Measurements from ENCODE around the gene NFATC3.

NFATC3 gene

DNA sequence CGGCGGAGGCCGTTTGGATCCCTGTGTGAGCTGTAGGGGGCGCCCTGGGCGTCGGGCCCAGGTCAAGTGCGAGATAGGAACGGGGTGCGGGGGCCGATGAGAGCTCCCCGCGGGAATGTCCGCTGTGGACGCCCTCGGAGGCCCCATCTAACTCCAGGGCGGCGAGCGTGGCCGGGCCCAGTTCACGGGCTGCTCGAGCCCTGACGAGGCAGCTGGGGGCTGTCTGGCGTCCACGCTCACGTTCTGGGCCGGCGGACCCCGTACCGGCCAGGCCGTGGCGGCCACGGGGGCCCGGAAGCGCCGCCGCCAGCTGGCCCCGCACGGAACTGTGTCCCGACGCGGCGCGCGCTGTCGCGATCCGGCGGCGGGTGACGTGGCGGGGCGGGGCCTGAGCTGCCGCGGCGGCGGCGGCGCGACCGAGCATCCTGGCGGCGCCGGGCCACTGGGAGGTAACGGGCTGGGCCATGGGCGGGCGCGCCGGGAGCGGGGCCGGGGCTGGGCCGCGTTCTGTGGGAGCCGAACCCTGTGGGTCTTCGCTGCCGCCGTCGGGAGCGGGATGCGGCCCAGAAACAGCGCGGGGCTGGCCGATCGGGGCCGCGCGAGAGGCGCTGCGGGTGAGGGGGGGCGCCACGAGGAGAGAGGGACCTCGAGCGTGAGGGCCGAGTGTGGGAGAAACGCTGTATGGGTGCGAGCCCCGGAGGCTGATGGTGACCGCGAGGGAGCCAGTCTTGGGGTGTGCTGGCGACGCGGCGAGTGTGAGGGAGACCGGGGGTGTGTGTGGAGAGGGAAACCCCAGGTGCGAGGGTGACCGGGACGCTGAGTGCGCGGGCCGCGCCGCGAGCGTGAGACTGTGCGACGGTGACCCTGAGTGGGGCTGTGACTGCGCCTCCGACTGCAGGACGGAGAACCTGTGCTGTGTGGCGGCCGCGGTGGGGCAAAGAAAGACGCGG, 179.2 kb downstream of the NFATC3 start, which contains the start of gene SLC7A6:
SLC7A6 (plus strand) TSS at position 399 of the 950 bp plus-strand sequence. CDS start 10,201 bp downstream, outside the sequence.
- Histone ChIP-seq H3K4me1 (ENCODE audit: control insufficient read depth, insufficient read depth, low read length, unreplicated experiment) (peaks cover 20% of the 10 kb centered on the region), H2AFZ (ENCODE audit: low read length, unreplicated experiment) (peak within 1 kb of the TSS; percentile 78)

DNA sequence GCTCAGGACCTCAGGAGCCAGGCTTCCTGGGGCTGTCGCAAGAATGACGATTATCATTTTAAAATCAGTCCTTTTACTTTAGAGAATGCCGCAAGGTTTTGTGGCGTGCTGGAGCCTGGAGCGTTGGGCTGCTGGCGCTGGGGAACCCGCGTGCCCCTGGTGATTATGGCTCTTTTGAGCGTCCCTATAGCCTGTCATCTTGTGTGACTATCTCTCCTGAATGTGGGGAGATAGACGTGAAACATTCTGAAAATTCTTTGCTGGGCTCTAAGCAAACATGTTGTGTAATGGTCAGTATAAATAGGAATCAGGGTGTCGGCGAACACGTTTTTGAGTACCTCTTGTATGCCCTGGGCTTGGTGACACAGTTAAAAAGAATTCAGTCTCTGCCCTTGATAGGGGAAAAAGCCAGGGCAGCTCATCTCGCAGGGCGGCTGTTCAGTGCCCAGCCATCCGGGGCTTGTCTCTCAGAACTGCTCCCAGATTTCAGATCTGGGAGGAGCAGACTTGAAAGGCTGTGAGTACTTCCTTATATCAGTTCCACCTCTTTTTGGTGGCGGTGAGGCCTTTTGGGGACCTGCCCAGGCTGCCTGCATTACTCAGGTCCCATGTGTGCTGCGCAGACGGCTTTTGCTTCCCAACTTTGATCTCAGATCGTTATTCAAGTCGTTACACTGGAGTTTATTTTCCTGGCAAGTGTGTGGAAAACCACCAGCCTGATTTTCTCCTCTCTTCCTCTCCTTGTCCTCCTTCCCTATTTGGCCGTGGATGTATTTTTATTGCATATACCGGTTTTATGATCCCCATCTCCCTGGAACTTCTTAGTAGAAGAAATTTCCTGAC, 180.1 kb downstream of the NFATC3 start:
- Histone ChIP-seq H3K4me3 (ENCODE audit: low read depth, low read length) (peak overlapping the region; percentile 93), H2AFZ (ENCODE audit: low read length, unreplicated experiment) (peak overlapping the region; percentile 10), H3K27ac (ENCODE audit: low read depth, low read length) (peak overlapping the region; percentile 75), H3K4me1 (ENCODE audit: control insufficient read depth, insufficient read depth, low read length, unreplicated experiment) (peaks cover 20% of the 10 kb centered on the region), H3K79me2 (ENCODE audit: control insufficient read depth, insufficient read depth, low read length, unreplicated experiment) (peaks cover 43% of the 10 kb centered on the region), H3K27me3 (ENCODE audit: insufficient read depth, low read length) (no peaks in the 10 kb centered on the region), H3K36me3 (ENCODE audit: insufficient read depth, low read length) (no peaks in the 10 kb centered on the region)

More for the DNA sequence above, 179.2 kb downstream of the NFATC3 start, which contains the start of gene SLC7A6:
- Histone ChIP-seq H3K27ac (ENCODE audit: low read depth, low read length) (peak within 1 kb of the TSS; percentile 75), H3K4me3 (ENCODE audit: low read depth, low read length) (peak within 1 kb of the TSS; percentile 93), H3K79me2 (ENCODE audit: control insufficient read depth, insufficient read depth, low read length, unreplicated experiment) (peaks cover 34% of the 10 kb centered on the region), H3K27me3 (ENCODE audit: insufficient read depth, low read length) (no peaks in the 10 kb centered on the region), H3K36me3 (ENCODE audit: insufficient read depth, low read length) (peaks cover 7% of the 10 kb centered on the region; the same call in 1 of the 2 replicates)

DNA sequence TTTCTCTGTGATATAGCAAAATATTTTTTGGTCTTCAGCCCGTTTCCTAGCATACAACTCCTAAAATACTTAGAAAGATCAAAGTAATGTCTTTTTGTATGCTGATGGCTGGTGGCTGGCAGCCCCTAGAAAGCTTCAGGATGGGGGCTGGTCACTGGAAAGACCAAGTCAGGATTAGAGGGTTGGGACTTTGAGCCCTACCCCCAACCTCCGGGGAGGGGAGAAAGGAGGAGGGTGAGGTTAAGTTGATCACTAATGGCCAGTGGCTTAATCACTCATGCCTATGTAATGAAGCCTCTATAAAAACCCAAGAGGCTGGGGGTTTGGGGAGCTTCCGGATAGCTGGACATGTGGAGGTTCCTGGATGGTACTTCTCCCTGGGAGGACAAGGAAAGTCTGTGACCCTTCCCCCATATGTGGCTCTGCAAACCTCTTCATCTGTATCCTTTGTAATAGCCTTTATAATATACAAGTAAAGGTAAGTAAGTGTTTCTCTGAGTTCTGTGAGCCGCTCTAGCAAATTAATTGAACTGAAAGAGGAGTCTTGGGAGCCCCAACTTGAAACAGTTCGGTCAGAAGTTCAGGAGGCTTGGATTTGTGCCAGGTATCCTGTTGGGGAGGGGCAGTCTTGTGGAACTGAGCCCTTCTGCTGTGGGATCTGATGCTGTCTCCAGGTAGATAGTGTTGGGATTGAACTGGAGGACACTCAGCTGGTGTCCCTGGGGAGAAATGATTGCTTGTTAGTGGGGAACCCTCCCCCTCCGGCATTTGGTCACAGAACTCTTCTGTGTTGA, 182.6 kb downstream of the NFATC3 start:
- H3K27ac ChIP-seq (ENCODE audit: low read depth, low read length) = no peak overlapping the region

DNA sequence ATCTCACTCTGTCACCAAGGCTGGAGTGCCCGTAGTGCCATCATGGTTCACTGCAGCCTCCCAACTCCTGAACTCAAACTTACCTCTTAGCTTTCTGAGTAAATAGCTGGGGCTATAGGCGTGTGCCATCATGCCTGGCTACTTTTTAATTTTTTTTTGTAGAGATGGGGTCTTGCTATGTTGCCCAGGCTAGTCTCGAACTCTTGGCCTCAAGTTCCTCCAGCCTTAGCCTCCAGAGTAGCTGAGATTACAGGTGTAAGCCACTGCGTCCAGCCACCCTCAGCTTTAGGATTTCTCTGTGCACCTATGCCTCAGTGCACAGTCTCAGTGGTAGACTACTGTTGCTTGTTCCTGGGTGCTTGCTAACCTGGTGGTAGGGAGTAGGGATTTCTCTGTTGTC, 184.6 kb downstream of the NFATC3 start:
- no peak overlapping the region for H3K4me3 ChIP-seq (ENCODE audit: low read depth, low read length)
- H3K27me3 ChIP-seq (ENCODE audit: insufficient read depth, low read length) = no peaks in the 10 kb centered on the region
- peaks cover 81% of the 10 kb centered on the region for H3K79me2 ChIP-seq (ENCODE audit: control insufficient read depth, insufficient read depth, low read length, unreplicated experiment)
- no peak overlapping the region for H3K27ac ChIP-seq (ENCODE audit: low read depth, low read length)
- no peaks in the 10 kb centered on the region; the same call in 1 of the 2 replicates for H3K36me3 ChIP-seq (ENCODE audit: insufficient read depth, low read length)
- peaks cover 20% of the 10 kb centered on the region for H3K4me1 ChIP-seq (ENCODE audit: control insufficient read depth, insufficient read depth, low read length, unreplicated experiment)
- H2AFZ ChIP-seq (ENCODE audit: low read length, unreplicated experiment) = no peak overlapping the region

More for the DNA sequence above, 182.6 kb downstream of the NFATC3 start:
- Histone ChIP-seq H2AFZ (ENCODE audit: low read length, unreplicated experiment) (no peak overlapping the region), H3K4me3 (ENCODE audit: low read depth, low read length) (no peak overlapping the region), H3K79me2 (ENCODE audit: control insufficient read depth, insufficient read depth, low read length, unreplicated experiment) (peaks cover 66% of the 10 kb centered on the region), H3K4me1 (ENCODE audit: control insufficient read depth, insufficient read depth, low read length, unreplicated experiment) (peaks cover 20% of the 10 kb centered on the region), H3K27me3 (ENCODE audit: insufficient read depth, low read length) (no peaks in the 10 kb centered on the region), H3K36me3 (ENCODE audit: insufficient read depth, low read length) (no peaks in the 10 kb centered on the region)

DNA sequence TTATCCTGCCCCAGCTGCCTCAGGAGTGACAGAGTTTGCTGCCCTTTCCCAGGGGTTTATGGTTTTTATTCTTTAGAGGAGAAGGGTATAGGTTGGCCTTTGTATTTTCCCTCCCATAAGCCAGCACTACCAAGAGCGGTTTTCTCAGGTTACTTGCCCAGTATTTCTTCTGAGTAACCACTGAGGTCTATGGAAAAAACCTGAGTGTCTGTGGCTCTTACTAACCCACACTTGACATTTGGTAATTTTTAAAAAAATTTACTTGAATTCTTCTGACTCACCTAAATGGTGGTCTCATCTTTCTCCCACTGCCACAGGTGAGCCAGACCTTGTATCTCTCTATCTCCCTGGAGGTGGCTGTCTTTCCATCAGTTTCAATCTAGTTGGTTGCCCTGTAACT, 185.2 kb downstream of the NFATC3 start:
- Histone ChIP-seq H3K36me3 (ENCODE audit: insufficient read depth, low read length) (no peaks in the 10 kb centered on the region; the same call in 1 of the 2 replicates), H3K79me2 (ENCODE audit: control insufficient read depth, insufficient read depth, low read length, unreplicated experiment) (peaks cover 81% of the 10 kb centered on the region), H2AFZ (ENCODE audit: low read length, unreplicated experiment) (no peak overlapping the region), H3K4me1 (ENCODE audit: control insufficient read depth, insufficient read depth, low read length, unreplicated experiment) (peaks cover 20% of the 10 kb centered on the region), H3K27me3 (ENCODE audit: insufficient read depth, low read length) (no peaks in the 10 kb centered on the region), H3K4me3 (ENCODE audit: low read depth, low read length) (no peak overlapping the region), H3K27ac (ENCODE audit: low read depth, low read length) (no peak overlapping the region)

DNA sequence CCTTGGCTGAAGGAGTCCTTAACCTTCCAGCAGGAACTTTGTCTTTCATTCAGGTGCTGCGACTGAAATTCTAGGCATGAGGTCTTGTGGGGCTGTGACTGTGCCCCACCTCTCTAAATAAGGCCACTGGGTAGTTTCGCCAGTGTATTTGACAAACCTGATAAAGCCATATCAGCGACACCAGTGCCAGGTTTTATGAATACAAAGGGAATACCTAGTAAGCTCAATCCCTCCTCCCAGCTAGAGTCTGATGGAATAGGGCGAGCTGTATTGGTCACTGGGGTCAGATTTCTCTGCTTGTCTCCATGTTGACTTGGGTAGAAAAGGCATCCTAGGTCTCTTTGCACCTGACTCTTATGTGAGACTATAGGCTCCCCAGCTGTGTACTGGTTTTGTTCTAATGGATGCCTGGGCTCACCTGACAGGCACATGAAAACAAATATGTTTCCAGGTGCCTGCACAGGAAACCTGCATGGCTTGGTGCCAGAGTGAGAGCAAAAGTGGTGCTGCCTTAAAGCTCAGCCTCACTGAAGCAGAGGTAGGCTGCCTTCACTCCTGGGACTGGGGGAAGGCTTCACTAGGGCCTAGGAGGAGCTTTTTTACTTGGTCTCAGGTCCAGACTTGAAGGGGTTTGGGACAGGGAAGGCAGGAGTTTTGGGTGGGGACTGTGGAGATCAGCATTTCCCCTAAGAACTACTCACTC, 187.5 kb downstream of the NFATC3 start:
- no peaks in the 10 kb centered on the region; the same call in 1 of the 2 replicates for H3K36me3 ChIP-seq (ENCODE audit: insufficient read depth, low read length)
- no peak overlapping the region for H3K4me3 ChIP-seq (ENCODE audit: low read depth, low read length)
- peaks cover 67% of the 10 kb centered on the region for H3K79me2 ChIP-seq (ENCODE audit: control insufficient read depth, insufficient read depth, low read length, unreplicated experiment)
- peaks cover 8% of the 10 kb centered on the region for H3K4me1 ChIP-seq (ENCODE audit: control insufficient read depth, insufficient read depth, low read length, unreplicated experiment)
- no peaks in the 10 kb centered on the region for H3K27me3 ChIP-seq (ENCODE audit: insufficient read depth, low read length)
- no peak overlapping the region for H3K27ac ChIP-seq (ENCODE audit: low read depth, low read length)
- no peak overlapping the region for H2AFZ ChIP-seq (ENCODE audit: low read length, unreplicated experiment)

DNA sequence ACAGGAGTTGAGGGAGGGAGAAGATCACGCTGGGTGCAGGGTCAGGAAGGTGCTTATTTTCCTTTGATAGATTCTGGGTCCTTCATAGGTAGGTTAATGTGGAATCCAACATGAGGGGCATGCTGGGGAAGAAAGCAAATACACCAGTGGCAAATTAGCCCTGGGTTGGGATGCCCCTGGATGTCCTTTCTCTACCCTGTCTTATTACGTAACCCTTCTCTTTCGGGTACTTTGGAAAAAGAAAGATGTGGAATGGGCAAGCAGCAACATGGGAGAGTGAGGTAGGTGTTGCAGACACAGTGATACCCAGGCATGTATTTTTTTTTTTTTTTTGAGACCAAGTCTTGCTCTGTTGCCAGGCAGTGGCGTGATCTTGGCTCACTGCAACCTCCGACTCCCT, 188.3 kb downstream of the NFATC3 start:
- no peaks in the 10 kb centered on the region for H3K27me3 ChIP-seq (ENCODE audit: insufficient read depth, low read length)
- no peak overlapping the region for H3K4me3 ChIP-seq (ENCODE audit: low read depth, low read length)
- H3K27ac ChIP-seq (ENCODE audit: low read depth, low read length) = no peak overlapping the region
- H2AFZ ChIP-seq (ENCODE audit: low read length, unreplicated experiment) = no peak overlapping the region
- peaks cover 59% of the 10 kb centered on the region for H3K79me2 ChIP-seq (ENCODE audit: control insufficient read depth, insufficient read depth, low read length, unreplicated experiment)
- H3K36me3 ChIP-seq (ENCODE audit: insufficient read depth, low read length) = no peaks in the 10 kb centered on the region; the same call in 1 of the 2 replicates
- no peaks in the 10 kb centered on the region for H3K4me1 ChIP-seq (ENCODE audit: control insufficient read depth, insufficient read depth, low read length, unreplicated experiment)

DNA sequence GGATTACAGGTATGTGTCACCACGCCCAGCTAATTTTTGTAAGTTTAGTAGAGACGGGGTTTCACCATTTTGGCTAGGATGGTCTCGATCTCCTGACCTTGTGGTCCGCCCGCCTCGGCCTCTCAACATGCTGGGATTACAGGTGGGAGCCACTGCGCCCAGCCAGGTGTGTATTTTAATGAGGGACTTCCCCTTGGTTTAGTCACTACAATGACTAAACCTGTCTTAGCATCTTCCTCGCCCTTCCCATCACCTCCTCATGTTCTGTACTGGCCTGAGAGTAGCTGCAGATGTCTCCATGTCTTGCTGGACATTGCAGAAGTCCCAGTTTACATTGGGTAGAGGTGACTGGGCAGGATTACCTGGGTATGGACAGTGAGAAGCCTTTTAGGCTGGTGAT, 188.7 kb downstream of the NFATC3 start:
- no peaks in the 10 kb centered on the region for H3K4me1 ChIP-seq (ENCODE audit: control insufficient read depth, insufficient read depth, low read length, unreplicated experiment)
- H3K27ac ChIP-seq (ENCODE audit: low read depth, low read length) = no peak overlapping the region
- no peak overlapping the region for H3K4me3 ChIP-seq (ENCODE audit: low read depth, low read length)
- H3K36me3 ChIP-seq (ENCODE audit: insufficient read depth, low read length) = no peaks in the 10 kb centered on the region; the same call in 1 of the 2 replicates
- peaks cover 55% of the 10 kb centered on the region for H3K79me2 ChIP-seq (ENCODE audit: control insufficient read depth, insufficient read depth, low read length, unreplicated experiment)
- no peaks in the 10 kb centered on the region for H3K27me3 ChIP-seq (ENCODE audit: insufficient read depth, low read length)
- no peak overlapping the region for H2AFZ ChIP-seq (ENCODE audit: low read length, unreplicated experiment)

DNA sequence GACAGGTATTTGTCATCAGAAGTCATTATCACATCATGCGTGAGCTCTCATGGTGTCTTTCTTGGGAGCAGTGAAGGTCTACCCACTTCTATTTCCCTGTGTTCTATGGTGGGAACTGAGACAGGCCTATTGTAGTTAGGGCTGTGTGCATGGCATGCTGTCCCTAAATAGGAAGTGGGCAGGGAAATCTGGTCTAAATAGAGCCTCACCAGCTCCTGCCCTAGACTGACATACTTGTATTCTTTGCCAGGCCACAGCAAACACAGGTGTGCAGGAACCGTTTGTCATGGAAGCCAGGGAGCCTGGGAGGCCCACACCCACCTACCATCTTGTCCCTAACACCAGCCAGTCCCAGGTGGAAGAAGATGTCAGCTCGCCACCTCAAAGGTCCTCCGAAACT, 189.3 kb downstream of the NFATC3 start:
- H3K27ac ChIP-seq (ENCODE audit: low read depth, low read length) = no peak overlapping the region
- peaks cover 49% of the 10 kb centered on the region for H3K79me2 ChIP-seq (ENCODE audit: control insufficient read depth, insufficient read depth, low read length, unreplicated experiment)
- no peaks in the 10 kb centered on the region for H3K4me1 ChIP-seq (ENCODE audit: control insufficient read depth, insufficient read depth, low read length, unreplicated experiment)
- H3K4me3 ChIP-seq (ENCODE audit: low read depth, low read length) = no peak overlapping the region
- no peaks in the 10 kb centered on the region; the same call in 1 of the 2 replicates for H3K36me3 ChIP-seq (ENCODE audit: insufficient read depth, low read length)
- H2AFZ ChIP-seq (ENCODE audit: low read length, unreplicated experiment) = no peak overlapping the region
- H3K27me3 ChIP-seq (ENCODE audit: insufficient read depth, low read length) = no peaks in the 10 kb centered on the region
